ENCODE data around the gene KLHL33. TPM values are rescaled to one million over a fixed set of nuclear protein-coding genes. Genes with fewer than 3 reads are reported as not detected.

KLHL33 gene
- total and polyA plus RNA-seq, 12 donors, result 0.13 to 0.95 (median 0.33) TPM; not detected in 1

DNA sequence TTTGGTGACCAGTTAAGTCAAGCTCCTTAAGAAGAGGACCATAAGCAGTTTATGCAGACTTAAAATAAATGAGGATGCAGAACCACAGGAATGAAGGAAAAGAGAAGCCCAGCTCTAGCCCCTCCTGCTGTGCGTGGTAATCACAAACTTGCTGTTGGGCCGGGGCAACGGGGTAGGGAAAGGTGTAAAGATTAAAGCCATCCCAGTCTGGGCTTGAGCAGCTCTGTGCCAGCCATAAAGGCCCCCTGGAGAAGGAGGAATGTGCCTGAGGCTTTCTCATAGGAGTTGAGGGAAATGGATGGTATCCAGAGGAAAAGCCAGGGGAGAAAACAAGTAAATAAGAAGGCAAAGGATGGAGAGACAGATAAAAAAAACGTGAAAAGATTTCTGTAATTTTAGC is 47.8 kb downstream of the KLHL33 start:
- TF ChIP-seq, protein P1, sequence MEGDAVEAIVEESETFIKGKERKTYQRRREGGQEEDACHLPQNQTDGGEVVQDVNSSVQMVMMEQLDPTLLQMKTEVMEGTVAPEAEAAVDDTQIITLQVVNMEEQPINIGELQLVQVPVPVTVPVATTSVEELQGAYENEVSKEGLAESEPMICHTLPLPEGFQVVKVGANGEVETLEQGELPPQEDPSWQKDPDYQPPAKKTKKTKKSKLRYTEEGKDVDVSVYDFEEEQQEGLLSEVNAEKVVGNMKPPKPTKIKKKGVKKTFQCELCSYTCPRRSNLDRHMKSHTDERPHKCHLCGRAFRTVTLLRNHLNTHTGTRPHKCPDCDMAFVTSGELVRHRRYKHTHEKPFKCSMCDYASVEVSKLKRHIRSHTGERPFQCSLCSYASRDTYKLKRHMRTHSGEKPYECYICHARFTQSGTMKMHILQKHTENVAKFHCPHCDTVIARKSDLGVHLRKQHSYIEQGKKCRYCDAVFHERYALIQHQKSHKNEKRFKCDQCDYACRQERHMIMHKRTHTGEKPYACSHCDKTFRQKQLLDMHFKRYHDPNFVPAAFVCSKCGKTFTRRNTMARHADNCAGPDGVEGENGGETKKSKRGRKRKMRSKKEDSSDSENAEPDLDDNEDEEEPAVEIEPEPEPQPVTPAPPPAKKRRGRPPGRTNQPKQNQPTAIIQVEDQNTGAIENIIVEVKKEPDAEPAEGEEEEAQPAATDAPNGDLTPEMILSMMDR (IDR thresholded peaks at IDR 0.05), result no peak

GRCh38 chr14:20387576-20387975 is 48.4 kb downstream of the KLHL33 start:
- Histone ChIP-seq H3K4me1 (replicated peaks in 1 of 2) (no peaks in the 10 kb centered on the region), H3K4me3 (no peak overlapping the region), H3K27me3 (no peaks in the 10 kb centered on the region), H3K36me3 (replicated peaks in 1 of 2) (peaks cover 0 to 97% of the 10 kb centered on the region in 2 donors), H3K9me3 (replicated peaks in 1 of 3) (no peaks in the 10 kb centered on the region), H3K27ac (no peak overlapping the region)
- TF ChIP-seq POLR2A (IDR thresholded peaks at IDR 0.05), result no peak
- TF ChIP-seq, protein P1 (IDR thresholded peaks at IDR 0.05), result no peak
- intact Hi-C loops (cut with DNase I), result no loop called here
- DNase-seq, result peak in 2 of 7 donors; percentile 8 to 23
- WGBS, 4 donors, result 83 to 92% (median 84%) methylated on average over 6 of the region's 6 CpGs

More for the DNA sequence above, 47.8 kb downstream of the KLHL33 start:
- Histone ChIP-seq H3K4me1 (replicated peaks in 1 of 2) (no peaks in the 10 kb centered on the region), H3K27ac (no peak overlapping the region), H3K36me3 (replicated peaks in 1 of 2) (peaks cover 0 to 91% of the 10 kb centered on the region in 2 donors), H3K27me3 (no peaks in the 10 kb centered on the region), H3K9me3 (replicated peaks in 1 of 3) (no peaks in the 10 kb centered on the region), H3K4me3 (no peak overlapping the region)
- intact Hi-C loops (cut with DNase I), result no loop called here
- WGBS, 4 donors, result 44 to 83% (median 68%) methylated on average over 4 of the region's 4 CpGs
- no peak for DNase-seq

DNA sequence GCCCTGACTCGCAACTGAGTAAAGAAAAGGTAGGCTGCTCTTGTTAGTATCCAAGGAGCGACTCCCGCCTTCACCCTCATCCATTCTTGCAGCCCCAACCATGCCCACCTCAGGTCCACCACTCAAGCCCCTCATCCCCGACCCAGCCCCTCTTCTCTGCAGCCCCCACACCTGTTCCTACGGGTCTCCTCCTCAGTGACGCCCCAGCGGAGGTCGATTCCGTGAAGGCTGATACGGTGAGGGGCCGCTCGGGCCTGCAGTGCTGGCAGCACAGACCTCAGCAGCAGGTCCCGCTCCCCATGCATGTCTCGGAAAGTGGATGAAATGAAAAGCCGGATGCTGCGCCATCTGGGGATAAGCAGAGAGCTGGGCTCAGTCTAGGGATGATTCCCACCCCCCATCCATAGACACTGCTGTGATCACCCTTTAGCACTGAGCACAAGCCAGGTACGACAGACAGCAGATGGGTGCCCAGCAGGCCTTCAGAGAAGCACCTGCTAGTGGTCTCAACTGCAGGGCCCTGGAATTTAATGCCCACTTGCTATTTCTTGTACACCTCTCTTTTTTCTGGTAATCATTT is 49.6 kb downstream of the KLHL33 start:
- H3K9me3 ChIP-seq (replicated peaks in 1 of 3), result no peaks in the 10 kb centered on the region
- DNase-seq, result no peak
- H3K4me3 ChIP-seq, result no peak overlapping the region
- H3K36me3 ChIP-seq (replicated peaks in 1 of 2), result peaks cover 0 to 97% of the 10 kb centered on the region in 2 donors
- H3K27ac ChIP-seq, result no peak overlapping the region
- no peaks in the 10 kb centered on the region for H3K4me1 ChIP-seq (replicated peaks in 1 of 2)
- TF ChIP-seq, protein P1 (IDR thresholded peaks at IDR 0.05), result no peak
- no peak for TF ChIP-seq POLR2A (IDR thresholded peaks at IDR 0.05)
- 92 to 96% (median 95%) methylated on average over 17 of the region's 17 CpGs for WGBS, 4 donors
- intact Hi-C loops (cut with DNase I), result no loop called here
- H3K27me3 ChIP-seq, result no peaks in the 10 kb centered on the region

DNA sequence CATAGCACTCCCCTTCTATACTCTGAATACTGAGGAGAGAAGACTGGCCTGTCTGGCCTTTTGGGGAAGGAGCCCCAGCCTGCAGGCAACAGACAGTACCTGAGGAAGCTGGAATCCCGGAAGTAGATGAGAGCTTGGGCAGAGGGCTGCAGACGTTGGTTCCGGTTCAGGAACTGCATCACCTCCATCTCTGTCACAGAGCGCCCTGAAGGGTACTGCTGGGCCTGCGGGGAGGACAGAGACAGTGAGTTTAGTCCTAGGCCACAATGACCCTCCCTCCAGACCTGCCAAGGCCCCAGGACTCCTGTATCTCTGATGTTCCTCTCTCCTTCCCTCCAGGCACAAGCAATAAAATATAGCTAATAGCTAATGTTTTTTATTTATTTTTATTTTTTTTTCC is 51.1 kb downstream of the KLHL33 start:
- TF ChIP-seq, protein P1 (IDR thresholded peaks at IDR 0.05), result no peak
- TF ChIP-seq POLR2A (IDR thresholded peaks at IDR 0.05), result no peak
- peaks cover 0 to 97% of the 10 kb centered on the region in 2 donors for H3K36me3 ChIP-seq (replicated peaks in 1 of 2)
- no peak overlapping the region for H3K4me3 ChIP-seq
- H3K4me1 ChIP-seq (replicated peaks in 1 of 2), result no peaks in the 10 kb centered on the region
- intact Hi-C loops (cut with DNase I), result no loop called here
- H3K9me3 ChIP-seq (replicated peaks in 1 of 3), result no peaks in the 10 kb centered on the region
- WGBS, 4 donors, result 92 to 94% (median 93%) methylated on average over 4 to 5 of the region's 5 CpGs
- no peak for DNase-seq
- no peaks in the 10 kb centered on the region for H3K27me3 ChIP-seq
- H3K27ac ChIP-seq, result no peak overlapping the region
